Upper lobe of left lung (tissue), 6 donors: ENCODE results near the gene SNRPA1. TPM values are rescaled to one million over a fixed set of nuclear protein-coding genes. Genes with fewer than 3 reads are reported as not detected.
A peak's percentile ranks its signal among the peaks of the same experiment; 100 is the strongest.

Experiments used
- ATAC-seq, 2 donors: fragments of 200-7000 bp; cut with Tn5 transposase; one replicate each; pipeline ENCODE4 v1.9.1; 2022; ENCODE audit warnings: mild to moderate bottlenecking in 2 of 2, moderate library complexity in 2 of 2; ENCODE audit not compliant: low FRiP score in 2 of 2
- DNase-seq, 2 donors: peaks; one replicate each; pipeline ENCODE4 v3.0.0-alpha.2; 2019 to 2020
- H3K27ac ChIP-seq, 4 donors: fragments of 200-600 bp; sonication (generic); one replicate each; pipeline ENCODE4 v1.5.1; 2016 to 2019
- H3K27me3 ChIP-seq, 4 donors: fragments of 200-600 bp; sonication (generic); one replicate each; pipeline ENCODE4 v1.5.1; 2017 to 2019
- H3K36me3 ChIP-seq, 4 donors: fragments of 200-600 bp; sonication (generic); one replicate each; pipeline ENCODE4 v1.5.1; 2016 to 2019
- H3K4me1 ChIP-seq, 4 donors: fragments of 200-600 bp; sonication (generic); one replicate each; pipeline ENCODE4 v1.5.1; 2018 to 2019
- H3K4me3 ChIP-seq, 4 donors: fragments of 200-600 bp; sonication (generic); one replicate each; pipeline ENCODE4 v1.5.1; 2017 to 2019; ENCODE audit warnings: mild to moderate bottlenecking in 2 of 4, moderate library complexity in 1 of 4
- H3K9me3 ChIP-seq, 4 donors: fragments of 200-600 bp; sonication (generic); one replicate each; pipeline ENCODE4 v1.5.1; 2018 to 2019
- EP300 ChIP-seq, 4 donors: sonication (generic); formaldehyde crosslinking; IDR thresholded peaks; one replicate each; pipeline ENCODE4 v1.5.1; 2017; ENCODE audit warnings: antibody characterized with exemption in 4 of 4, control low read depth in 2 of 4
- POLR2A ChIP-seq, 4 donors: fragments of 450-650 bp; IDR thresholded peaks; one replicate each; pipeline ENCODE4 v1.5.1; 2016 to 2017; ENCODE audit warnings: antibody characterized with exemption in 4 of 4, mild to moderate bottlenecking in 2 of 4
- POLR2AphosphoS5 ChIP-seq, 2 donors: sonication (generic); formaldehyde crosslinking; IDR thresholded peaks; one replicate each; pipeline ENCODE4 v1.5.1; 2017; ENCODE audit warnings: antibody characterized with exemption in 2 of 2
- WGBS, 2 donors: methylation state at CpG; one replicate each; pipeline ENCODE4 v1.1.5; 2017 to 2018; 5-methylcytosine and 5-hydroxymethylcytosine counted together
- total RNA-seq, 6 donors: library from RNA; depleted of rRNA in 4 of 6; stranded (reverse); fragments of >200 nt in 4 of 6; gene quantifications; one replicate each; pipeline versions ENCODE4 v1.1.0 to v1.2.1, GENCODE V29; 2016 to 2021
- TF ChIP-seq, protein P1 (sequence below), 6 experiments: fragments of 450-650 bp in 4 of 6; fragments of 200-600 bp in 2 of 6; sonication (generic) in 2 of 6; IDR thresholded peaks; one replicate each; pipeline ENCODE4 v1.5.1; 2016 to 2019; ENCODE audit warnings: antibody characterized with exemption in 6 of 6
- donor health status: DM: no; HTN: no; CAD: no; lungs with moderate emphysema.
- donor health status: DM: no; HTN: yes; CAD: no; lungs with severe emphysema.

Gene SNRPA1
- total RNA-seq, 6 donors from 2014 or later, result 32.1 to 53.4 (median 40.2) TPM

DNA sequence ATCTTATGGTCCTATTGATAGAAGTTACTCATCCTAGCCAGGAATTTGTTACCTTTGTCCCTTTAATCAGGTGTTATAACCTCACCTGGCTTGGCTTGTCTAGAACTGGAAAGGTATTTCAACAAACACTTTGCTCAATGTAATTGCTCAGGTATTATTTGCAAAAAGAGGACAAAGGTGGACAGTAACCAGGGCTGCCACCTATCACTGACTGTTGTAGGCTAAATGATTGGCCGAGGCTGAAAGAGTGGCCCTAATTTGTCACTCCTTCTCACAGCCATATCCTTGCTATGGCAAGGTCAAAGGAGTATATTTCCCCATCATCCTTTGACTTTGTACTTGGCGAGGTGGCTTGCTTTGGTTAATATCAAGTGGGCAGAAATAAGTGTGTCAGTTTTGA is 15.0 kb downstream of the SNRPA1 start:
- WGBS, 2 donors, result 88 to 89% methylated on average over 2 of the region's 2 CpGs
- H3K36me3 ChIP-seq, result peaks cover 14 to 69% (median 45%) of the 10 kb centered on the region in 4 donors

GRCh38 chr15:101277943-101278564 is 17.0 kb downstream of the SNRPA1 start:
- no peak for DNase-seq
- TF ChIP-seq EP300 (IDR thresholded peaks at IDR 0.05) (no peak), POLR2A (IDR thresholded peaks at IDR 0.05) (no peak), POLR2AphosphoS5 (IDR thresholded peaks at IDR 0.05) (no peak)
- TF ChIP-seq, protein P1, sequence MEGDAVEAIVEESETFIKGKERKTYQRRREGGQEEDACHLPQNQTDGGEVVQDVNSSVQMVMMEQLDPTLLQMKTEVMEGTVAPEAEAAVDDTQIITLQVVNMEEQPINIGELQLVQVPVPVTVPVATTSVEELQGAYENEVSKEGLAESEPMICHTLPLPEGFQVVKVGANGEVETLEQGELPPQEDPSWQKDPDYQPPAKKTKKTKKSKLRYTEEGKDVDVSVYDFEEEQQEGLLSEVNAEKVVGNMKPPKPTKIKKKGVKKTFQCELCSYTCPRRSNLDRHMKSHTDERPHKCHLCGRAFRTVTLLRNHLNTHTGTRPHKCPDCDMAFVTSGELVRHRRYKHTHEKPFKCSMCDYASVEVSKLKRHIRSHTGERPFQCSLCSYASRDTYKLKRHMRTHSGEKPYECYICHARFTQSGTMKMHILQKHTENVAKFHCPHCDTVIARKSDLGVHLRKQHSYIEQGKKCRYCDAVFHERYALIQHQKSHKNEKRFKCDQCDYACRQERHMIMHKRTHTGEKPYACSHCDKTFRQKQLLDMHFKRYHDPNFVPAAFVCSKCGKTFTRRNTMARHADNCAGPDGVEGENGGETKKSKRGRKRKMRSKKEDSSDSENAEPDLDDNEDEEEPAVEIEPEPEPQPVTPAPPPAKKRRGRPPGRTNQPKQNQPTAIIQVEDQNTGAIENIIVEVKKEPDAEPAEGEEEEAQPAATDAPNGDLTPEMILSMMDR (IDR thresholded peaks at IDR 0.05), result no peak
- peak overlapping the region in 3 of 4 donors; percentile 69 to 93 (median 91) for H3K4me3 ChIP-seq
- WGBS, 2 donors, result 87 to 89% methylated on average over 12 of the region's 12 CpGs
- H3K36me3 ChIP-seq, result peaks cover 20 to 69% (median 46%) of the 10 kb centered on the region in 4 donors
- no peaks in the 10 kb centered on the region for H3K9me3 ChIP-seq
- peak overlapping the region; percentile 86 to 96 (median 92) for H3K27ac ChIP-seq
- H3K27me3 ChIP-seq, result no peaks in the 10 kb centered on the region
- no peak for ATAC-seq
- peaks cover 16 to 24% (median 18%) of the 10 kb centered on the region in 4 donors for H3K4me1 ChIP-seq

More for the DNA sequence above, 15.0 kb downstream of the SNRPA1 start:
- peaks cover 16 to 24% (median 18%) of the 10 kb centered on the region in 4 donors for H3K4me1 ChIP-seq
- no peak overlapping the region for H3K4me3 ChIP-seq
- DNase-seq (no peak), ATAC-seq (no peak)
- H3K27me3 ChIP-seq, result no peaks in the 10 kb centered on the region
- TF ChIP-seq EP300 (IDR thresholded peaks at IDR 0.05), result no peak
- H3K9me3 ChIP-seq, result no peaks in the 10 kb centered on the region
- no peak overlapping the region for H3K27ac ChIP-seq

DNA sequence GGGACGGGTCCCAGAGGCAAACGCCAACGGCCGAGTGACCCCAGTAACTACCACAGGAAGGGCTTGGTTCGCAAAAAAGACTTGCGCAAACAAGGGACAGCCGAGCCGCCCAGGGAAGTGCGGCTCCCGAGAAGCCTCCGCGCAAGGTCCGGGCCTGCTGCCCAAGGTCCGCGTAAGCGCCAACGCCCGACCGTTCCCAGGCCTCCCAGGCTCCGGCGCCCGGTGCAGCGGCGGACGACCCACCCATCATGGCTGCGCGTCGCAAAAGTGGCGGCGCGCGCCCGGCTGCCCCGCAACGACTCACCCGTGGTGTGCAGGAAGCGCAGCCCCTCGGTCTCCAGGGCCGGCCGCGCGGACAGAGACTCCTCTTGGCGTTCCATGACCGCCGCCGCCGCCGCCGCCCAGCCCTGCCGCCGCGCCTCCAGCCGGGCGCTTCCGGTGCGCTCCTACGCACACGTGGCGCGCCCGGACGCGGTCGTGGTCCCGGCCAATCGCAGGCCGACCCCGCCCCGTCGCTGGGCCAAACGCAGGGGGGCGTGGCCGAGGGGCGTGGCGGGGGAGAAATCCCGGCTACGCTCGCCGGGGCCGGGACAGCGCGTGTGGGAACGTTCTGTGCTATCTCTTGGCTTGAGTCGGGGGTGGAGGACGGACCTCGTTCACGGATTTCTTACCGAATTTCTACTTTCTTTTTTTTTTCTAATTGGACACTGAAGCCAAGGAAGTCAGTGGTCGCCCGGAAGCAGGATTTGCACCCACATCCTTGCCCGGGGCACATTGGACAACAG is 17.8 kb downstream of the SNRPA1 start, which contains the start of gene SELENOS:
Gene SELENOS (minus strand): TSS at position 448 of the 785 bp plus-strand sequence. CDS start 68 bp downstream, at position 380.
- peak within 1 kb of the TSS; percentile 86 to 96 (median 92) for H3K27ac ChIP-seq
- peak in 2 of 4 donors; percentile 47 to 51 for TF ChIP-seq EP300 (IDR thresholded peaks at IDR 0.05)
- TF ChIP-seq, protein P1 (IDR thresholded peaks at IDR 0.05), result peak in 3 of 6 experiments; percentile 17 to 26 (median 24)
- TF ChIP-seq POLR2A (IDR thresholded peaks at IDR 0.05), result peak in 3 of 4 donors; percentile 84 to 98 (median 91)
- peak; percentile 79 to 88 for TF ChIP-seq POLR2AphosphoS5 (IDR thresholded peaks at IDR 0.05)
- H3K4me1 ChIP-seq, result peaks cover 16 to 24% (median 18%) of the 10 kb centered on the region in 4 donors
- H3K27me3 ChIP-seq, result no peaks in the 10 kb centered on the region
- ATAC-seq, result peak; percentile 96 to 98
- WGBS, 2 donors, result 1% methylated on average over 23 to 33 of the region's 91 CpGs
- DNase-seq, result peak; percentile 92 to 99
- H3K36me3 ChIP-seq, result peaks cover 27 to 69% (median 46%) of the 10 kb centered on the region in 4 donors
- H3K9me3 ChIP-seq, result no peaks in the 10 kb centered on the region
- peak within 1 kb of the TSS; percentile 69 to 93 (median 82) for H3K4me3 ChIP-seq

GRCh38 chr15:101276501-101277037 is 18.5 kb downstream of the SNRPA1 start:
- H3K27ac ChIP-seq, result peak overlapping the region; percentile 86 to 96 (median 92)
- 11 to 14% methylated on average over 13 to 14 of the region's 14 CpGs for WGBS, 2 donors
- no peak for TF ChIP-seq POLR2A (IDR thresholded peaks at IDR 0.05)
- TF ChIP-seq, protein P1 (IDR thresholded peaks at IDR 0.05), result peak in 4 of 6 experiments; percentile 8 to 40 (median 30)
- H3K36me3 ChIP-seq, result peaks cover 34 to 69% (median 46%) of the 10 kb centered on the region in 4 donors
- H3K9me3 ChIP-seq, result no peaks in the 10 kb centered on the region
- H3K27me3 ChIP-seq, result no peaks in the 10 kb centered on the region
- ATAC-seq, result peak in 1 of 2 donors; percentile 21
- peak overlapping the region; percentile 69 to 93 (median 82) for H3K4me3 ChIP-seq
- H3K4me1 ChIP-seq, result peaks cover 16 to 24% (median 18%) of the 10 kb centered on the region in 4 donors
- DNase-seq, result no peak

DNA sequence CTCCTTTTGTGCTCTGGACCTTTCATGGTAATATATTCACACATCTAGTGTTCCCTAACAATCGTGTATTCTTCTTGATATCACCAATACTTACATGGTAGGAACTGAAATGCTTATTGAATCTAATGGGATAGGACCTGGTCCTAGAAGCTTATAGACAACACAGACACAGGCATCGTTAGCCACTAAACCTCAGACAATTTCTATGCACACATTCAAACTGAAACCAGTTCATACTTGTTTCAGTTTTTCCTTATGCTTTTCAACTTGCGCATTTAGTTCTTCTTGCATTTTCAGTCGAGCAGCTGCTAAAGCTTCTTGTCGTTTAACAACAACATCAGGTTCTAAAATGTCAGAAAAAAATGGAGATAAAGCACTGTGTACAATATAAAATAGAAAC is 20.0 kb downstream of the SNRPA1 start:
- ATAC-seq, result no peak
- no peak overlapping the region for H3K4me3 ChIP-seq
- H3K36me3 ChIP-seq, result peaks cover 43 to 69% (median 51%) of the 10 kb centered on the region in 4 donors

More for the DNA sequence above, 20.0 kb downstream of the SNRPA1 start:
- 81 to 92% methylated on average over 5 of the region's 5 CpGs for WGBS, 2 donors
- Histone ChIP-seq H3K9me3 (no peaks in the 10 kb centered on the region), H3K27ac (no peak overlapping the region), H3K4me1 (peaks cover 16 to 24% (median 18%) of the 10 kb centered on the region in 4 donors), H3K27me3 (no peaks in the 10 kb centered on the region)
- no peak for DNase-seq
- TF ChIP-seq POLR2AphosphoS5 (IDR thresholded peaks at IDR 0.05) (no peak), EP300 (IDR thresholded peaks at IDR 0.05) (no peak), POLR2A (IDR thresholded peaks at IDR 0.05) (no peak)
- TF ChIP-seq, protein P1 (IDR thresholded peaks at IDR 0.05), result no peak
